ENCODE data around the gene RFXANK. TPM values are rescaled to one million over a fixed set of nuclear protein-coding genes. Genes with fewer than 3 reads are reported as not detected.

Gene RFXANK
- polyA plus RNA-seq, 1 experiment, result 53.3 TPM

DNA sequence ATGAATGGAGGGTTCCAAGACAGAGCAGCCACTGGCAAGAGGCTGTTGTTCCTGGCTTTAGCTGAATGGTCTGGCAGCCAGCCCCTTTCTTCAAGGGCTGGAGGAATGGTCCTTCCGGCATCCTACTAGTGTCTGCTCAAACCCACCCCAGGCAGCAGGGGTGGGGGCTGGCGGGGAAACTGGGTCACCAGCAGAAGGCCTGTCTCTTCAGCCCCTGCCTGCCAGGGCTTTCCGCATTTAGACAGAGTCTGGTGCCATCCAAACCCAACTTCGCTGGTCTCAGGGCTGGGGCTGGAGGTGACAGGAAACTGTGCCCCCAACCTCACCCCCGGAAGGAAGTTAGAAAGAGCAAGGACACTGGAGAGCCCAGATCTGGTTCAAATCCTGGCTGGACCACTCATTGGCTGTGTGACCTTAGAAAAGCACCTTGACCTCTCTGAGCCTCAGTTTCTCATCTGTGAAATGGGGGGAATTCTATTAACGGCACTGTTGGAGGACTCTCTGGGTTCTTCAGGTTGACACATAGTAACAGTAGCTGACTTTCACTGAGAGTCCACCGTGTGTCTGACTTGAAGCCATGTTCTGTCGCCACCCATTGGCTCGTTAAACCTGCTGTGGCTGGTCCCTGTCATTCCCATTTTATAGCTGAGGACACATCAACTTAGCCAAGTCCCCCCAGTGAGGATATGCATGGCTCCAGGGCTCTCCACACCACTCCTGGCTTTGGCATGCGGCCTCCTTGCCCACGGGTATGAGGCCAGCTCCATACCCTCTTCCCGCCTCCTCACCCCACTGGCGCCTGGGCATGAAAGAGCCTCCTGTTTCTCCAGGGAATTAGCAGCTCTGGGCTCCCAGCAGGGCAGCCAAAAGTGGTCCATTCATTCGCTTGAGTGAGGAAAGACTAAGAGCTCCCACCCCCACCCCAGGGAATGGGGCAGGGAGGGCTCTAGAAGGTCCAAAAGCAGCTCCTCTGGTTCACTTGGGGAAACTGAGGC lies 13.7 kb downstream of the RFXANK start:
- CTCF ChIA-PET, result no interaction called here
- TF ChIP-seq, protein P1, sequence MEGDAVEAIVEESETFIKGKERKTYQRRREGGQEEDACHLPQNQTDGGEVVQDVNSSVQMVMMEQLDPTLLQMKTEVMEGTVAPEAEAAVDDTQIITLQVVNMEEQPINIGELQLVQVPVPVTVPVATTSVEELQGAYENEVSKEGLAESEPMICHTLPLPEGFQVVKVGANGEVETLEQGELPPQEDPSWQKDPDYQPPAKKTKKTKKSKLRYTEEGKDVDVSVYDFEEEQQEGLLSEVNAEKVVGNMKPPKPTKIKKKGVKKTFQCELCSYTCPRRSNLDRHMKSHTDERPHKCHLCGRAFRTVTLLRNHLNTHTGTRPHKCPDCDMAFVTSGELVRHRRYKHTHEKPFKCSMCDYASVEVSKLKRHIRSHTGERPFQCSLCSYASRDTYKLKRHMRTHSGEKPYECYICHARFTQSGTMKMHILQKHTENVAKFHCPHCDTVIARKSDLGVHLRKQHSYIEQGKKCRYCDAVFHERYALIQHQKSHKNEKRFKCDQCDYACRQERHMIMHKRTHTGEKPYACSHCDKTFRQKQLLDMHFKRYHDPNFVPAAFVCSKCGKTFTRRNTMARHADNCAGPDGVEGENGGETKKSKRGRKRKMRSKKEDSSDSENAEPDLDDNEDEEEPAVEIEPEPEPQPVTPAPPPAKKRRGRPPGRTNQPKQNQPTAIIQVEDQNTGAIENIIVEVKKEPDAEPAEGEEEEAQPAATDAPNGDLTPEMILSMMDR (IDR thresholded peaks at IDR 0.05; ENCODE audit: low read depth, low read length), result no peak
- Histone ChIP-seq H3K27me3 (ENCODE audit: control insufficient read depth, insufficient read depth, low read length) (peaks cover 2% of the 10 kb centered on the region), H3K4me3 (ENCODE audit: low read depth, low read length) (no peak overlapping the region), H3K9me3 (ENCODE audit: control insufficient read depth, insufficient read depth, low read length) (no peaks in the 10 kb centered on the region; the same call in 1 of the 2 replicates), H3K27ac (ENCODE audit: low read depth, low read length) (no peak overlapping the region)
- no peak for DNase-seq (ENCODE audit: low read depth, low spot score)
- POLR2A ChIA-PET, result interaction anchor here (0.6 kb wide), 1 partner anchor 239 kb away, joined by 11 read pairs; no protein-coding TSS in a partner anchor

DNA sequence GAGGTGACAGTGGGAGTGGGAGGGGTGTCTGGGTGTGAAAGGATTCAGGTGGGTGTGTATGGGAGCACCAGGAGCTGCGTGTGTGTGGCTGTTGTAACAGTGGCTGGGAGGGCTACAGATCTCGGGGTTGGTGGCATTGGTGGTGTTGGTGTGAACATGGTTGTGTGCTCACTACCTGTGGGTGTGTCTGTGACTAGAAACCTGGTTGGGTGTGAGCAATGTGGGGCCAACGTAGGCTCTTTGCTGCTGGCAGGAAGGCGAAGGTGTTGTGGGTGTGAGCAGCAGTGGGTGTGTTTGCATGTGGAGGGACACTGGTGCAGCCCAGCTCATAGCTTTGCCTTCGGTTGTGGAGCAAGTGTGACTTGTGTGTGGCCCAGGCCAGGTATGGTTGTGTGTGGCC lies 14.9 kb downstream of the RFXANK start:
- peaks cover 6% of the 10 kb centered on the region for H3K27me3 ChIP-seq (ENCODE audit: control insufficient read depth, insufficient read depth, low read length)
- no peak for DNase-seq (ENCODE audit: low read depth, low spot score)
- no peaks in the 10 kb centered on the region; the same call in 1 of the 2 replicates for H3K9me3 ChIP-seq (ENCODE audit: control insufficient read depth, insufficient read depth, low read length)
- ChIA-PET POLR2A (no interaction called here), CTCF (no interaction called here)
- no peak overlapping the region for H3K27ac ChIP-seq (ENCODE audit: low read depth, low read length)
- no peak overlapping the region for H3K4me3 ChIP-seq (ENCODE audit: low read depth, low read length)
- TF ChIP-seq, protein P1 (IDR thresholded peaks at IDR 0.05; ENCODE audit: low read depth, low read length), result no peak

DNA sequence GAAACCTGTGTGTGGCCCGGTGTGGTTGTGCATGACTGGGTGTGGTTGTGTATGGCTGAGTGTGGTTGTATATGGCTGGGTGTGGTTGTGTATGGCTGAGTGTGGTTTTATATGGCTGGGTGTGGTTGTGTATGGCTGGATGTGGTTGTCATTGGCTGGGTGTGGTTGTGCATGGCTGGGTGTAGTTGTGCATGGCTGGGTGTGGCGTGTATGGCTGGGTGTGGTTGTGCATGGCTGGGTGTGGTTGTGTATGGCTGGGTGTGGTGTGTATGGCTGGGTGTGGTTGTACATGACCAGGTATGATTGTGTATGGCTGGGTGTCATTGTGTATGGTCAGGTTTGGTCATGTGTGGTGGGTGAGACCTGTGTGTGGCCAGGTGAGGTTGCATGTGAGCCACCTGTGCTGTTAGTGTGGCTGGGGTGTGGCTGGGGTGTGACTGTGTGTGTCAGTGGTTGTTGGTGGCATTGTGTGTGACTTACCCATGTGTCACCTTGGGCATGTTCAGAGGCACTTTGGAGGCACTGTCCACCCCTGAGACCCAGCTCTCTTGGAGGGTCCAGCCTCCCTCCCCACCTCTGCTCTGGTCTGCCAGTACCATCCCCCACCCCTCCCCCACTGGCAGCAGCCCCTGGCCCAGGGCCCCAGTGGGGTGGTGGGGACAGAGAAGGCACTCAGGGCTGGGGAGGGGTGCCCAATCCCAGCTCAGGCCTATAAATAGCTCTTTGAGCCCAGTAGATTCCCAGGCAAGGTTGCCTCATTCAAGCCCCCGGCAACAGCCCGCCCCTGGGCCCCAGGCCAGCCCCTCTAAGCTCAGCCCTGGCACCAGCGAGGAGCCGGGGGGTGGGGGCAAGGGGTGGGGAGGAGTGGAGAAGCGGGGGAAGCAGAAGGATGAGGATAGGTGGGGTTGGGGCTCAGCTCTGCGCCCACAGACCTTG lies 15.8 kb downstream of the RFXANK start:
- Histone ChIP-seq H3K27me3 (ENCODE audit: control insufficient read depth, insufficient read depth, low read length) (peaks cover 14% of the 10 kb centered on the region), H3K27ac (ENCODE audit: low read depth, low read length) (no peak overlapping the region), H3K9me3 (ENCODE audit: control insufficient read depth, insufficient read depth, low read length) (no peaks in the 10 kb centered on the region; the same call in 1 of the 2 replicates), H3K4me3 (ENCODE audit: low read depth, low read length) (no peak overlapping the region)
- TF ChIP-seq, protein P1 (IDR thresholded peaks at IDR 0.05; ENCODE audit: low read depth, low read length), result no peak
- POLR2A ChIA-PET, result no interaction called here
- DNase-seq (ENCODE audit: low read depth, low spot score), result no peak
- CTCF ChIA-PET, result no interaction called here

DNA sequence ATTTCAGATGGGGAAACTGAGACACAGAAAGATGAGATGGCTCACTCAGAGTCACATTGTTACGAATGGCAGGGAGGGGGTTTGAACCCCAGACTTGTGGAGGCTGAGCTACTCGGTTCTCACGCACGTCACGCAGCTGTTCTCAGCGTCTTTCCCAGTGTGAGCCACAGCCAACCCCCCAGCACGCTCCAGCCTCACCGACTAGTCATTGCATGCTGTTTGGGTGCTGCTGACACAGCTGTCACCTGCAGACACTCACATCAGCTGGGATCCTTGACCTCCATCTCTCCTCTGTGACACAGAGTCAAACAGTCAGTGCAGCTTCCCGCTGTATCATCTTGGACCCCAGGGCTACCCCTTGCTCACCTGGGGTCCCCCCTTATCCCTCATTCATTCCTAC lies 17.3 kb downstream of the RFXANK start:
- TF ChIP-seq, protein P1 (IDR thresholded peaks at IDR 0.05; ENCODE audit: low read depth, low read length), result no peak
- POLR2A ChIA-PET, result no interaction called here
- Histone ChIP-seq H3K27ac (ENCODE audit: low read depth, low read length) (no peak overlapping the region), H3K27me3 (ENCODE audit: control insufficient read depth, insufficient read depth, low read length) (peaks cover 23% of the 10 kb centered on the region), H3K4me3 (ENCODE audit: low read depth, low read length) (no peak overlapping the region), H3K9me3 (ENCODE audit: control insufficient read depth, insufficient read depth, low read length) (no peaks in the 10 kb centered on the region)
- no peak for DNase-seq (ENCODE audit: low read depth, low spot score)
- CTCF ChIA-PET, result no interaction called here
